ENCODE measurements around the gene EIF3B. TPM values are rescaled to one million over a fixed set of nuclear protein-coding genes. Genes with fewer than 3 reads are reported as not detected.
"Not testable (repeated sequence)": the region's sequence is repeated elsewhere in the genome, so short reads cannot be mapped to it uniquely, and the experiment has no call there.

The EIF3B gene
- total RNA-seq, 2 experiments from 2014 or later = 174 to 184 TPM

- peaks cover 6% of the 10 kb centered on the region for H3K4me1 Mint-ChIP-seq (ENCODE audit: low read depth)
- ATAC-seq (no peak), DNase-seq (no peak)
- no peak overlapping the region for H3K27ac Mint-ChIP-seq
- no peaks in the 10 kb centered on the region for H3K9me3 Mint-ChIP-seq (ENCODE audit: insufficient read depth)
- CTCF ChIA-PET = no interaction called here
- H3K27me3 Mint-ChIP-seq (ENCODE audit: low read depth) = no peaks in the 10 kb centered on the region
- H3K36me3 Mint-ChIP-seq (ENCODE audit: low read depth) = peaks cover 60% of the 10 kb centered on the region
- POLR2A ChIA-PET = no interaction called here
- H3K4me3 Mint-ChIP-seq = no peak overlapping the region
Measured at GRCh38 chr7:2379821-2380450, 25.3 kb downstream of the EIF3B start.

- Mint-ChIP-seq H3K36me3 (ENCODE audit: low read depth) (peaks cover 56% of the 10 kb centered on the region), H3K4me1 (ENCODE audit: low read depth) (peaks cover 6% of the 10 kb centered on the region), H3K9me3 (ENCODE audit: insufficient read depth) (no peaks in the 10 kb centered on the region), H3K27ac (no peak overlapping the region), H3K4me3 (no peak overlapping the region), H3K27me3 (ENCODE audit: low read depth) (no peaks in the 10 kb centered on the region)
- ATAC-seq (no peak), DNase-seq (no peak)
- POLR2A ChIA-PET = no interaction called here
- CTCF ChIA-PET = no interaction called here
Measured at GRCh38 chr7:2380461-2380860, 25.8 kb downstream of the EIF3B start.

- CTCF ChIA-PET = no interaction called here
- POLR2A ChIA-PET = no interaction called here
- peaks cover 6% of the 10 kb centered on the region for H3K4me1 Mint-ChIP-seq (ENCODE audit: low read depth)
- peaks cover 55% of the 10 kb centered on the region for H3K36me3 Mint-ChIP-seq (ENCODE audit: low read depth)
- H3K4me3 Mint-ChIP-seq = no peak overlapping the region
- no peak for ATAC-seq
- no peak for DNase-seq
- H3K9me3 Mint-ChIP-seq (ENCODE audit: insufficient read depth) = no peaks in the 10 kb centered on the region
- H3K27ac Mint-ChIP-seq = no peak overlapping the region
- H3K27me3 Mint-ChIP-seq (ENCODE audit: low read depth) = no peaks in the 10 kb centered on the region
Measured at GRCh38 chr7:2381227-2381626, 26.6 kb downstream of the EIF3B start.

- Mint-ChIP-seq H3K4me3 (no peak overlapping the region), H3K36me3 (ENCODE audit: low read depth) (peaks cover 47% of the 10 kb centered on the region), H3K4me1 (ENCODE audit: low read depth) (peaks cover 5% of the 10 kb centered on the region), H3K27me3 (ENCODE audit: low read depth) (no peaks in the 10 kb centered on the region), H3K27ac (no peak overlapping the region), H3K9me3 (ENCODE audit: insufficient read depth) (no peaks in the 10 kb centered on the region)
- ATAC-seq (no peak), DNase-seq (no peak)
- ChIA-PET CTCF (no interaction called here), POLR2A (no interaction called here)
Measured at GRCh38 chr7:2381881-2382509, 27.4 kb downstream of the EIF3B start.

GRCh38 chr7:2383543-2384274, 29.1 kb downstream of the EIF3B start:
- ATAC-seq (no peak), DNase-seq (no peak)
- Mint-ChIP-seq H3K4me3 (no peak overlapping the region), H3K9me3 (ENCODE audit: insufficient read depth) (no peaks in the 10 kb centered on the region), H3K4me1 (ENCODE audit: low read depth) (peaks cover 2% of the 10 kb centered on the region), H3K27me3 (ENCODE audit: low read depth) (no peaks in the 10 kb centered on the region), H3K27ac (no peak overlapping the region), H3K36me3 (ENCODE audit: low read depth) (peaks cover 35% of the 10 kb centered on the region)
- POLR2A ChIA-PET = interaction anchor here (0.6 to 0.8 kb wide), 2 partner anchors 134 to 1420 kb away, joined by 3 read pairs; no protein-coding TSS in a partner anchor
- CTCF ChIA-PET = interaction anchor here (0.6 to 1.4 kb wide), 4 partner anchors 22 to 87 kb away, joined by 3 to 13 read pairs (median 6); no protein-coding TSS in a partner anchor

- H3K27me3 Mint-ChIP-seq (ENCODE audit: low read depth) = no peaks in the 10 kb centered on the region
- H3K36me3 Mint-ChIP-seq (ENCODE audit: low read depth) = peaks cover 27% of the 10 kb centered on the region
- POLR2A ChIA-PET = interaction anchor here (0.7 kb wide), 1 partner anchor 30 kb away, joined by 3 read pairs; no protein-coding TSS in a partner anchor
- DNase-seq (peak; percentile 26), ATAC-seq (no peak)
- CTCF ChIA-PET = interaction anchor here (0.6 to 1.4 kb wide), 5 partner anchors 15 to 86 kb away, joined by 3 to 13 read pairs (median 6); no protein-coding TSS in a partner anchor
- H3K27ac Mint-ChIP-seq = no peak overlapping the region
- H3K4me3 Mint-ChIP-seq = no peak overlapping the region
- H3K9me3 Mint-ChIP-seq (ENCODE audit: insufficient read depth) = no peaks in the 10 kb centered on the region
- H3K4me1 Mint-ChIP-seq (ENCODE audit: low read depth) = peaks cover 2% of the 10 kb centered on the region
Measured at GRCh38 chr7:2384354-2385243, 30.0 kb downstream of the EIF3B start.

GRCh38 chr7:2386122-2386521, 31.5 kb downstream of the EIF3B start:
- not testable (repeated sequence) for ATAC-seq

GRCh38 chr7:2386964-2387669, 32.5 kb downstream of the EIF3B start:
- ChIA-PET CTCF (no interaction called here), POLR2A (no interaction called here)
- DNase-seq = no peak
- no peaks in the 10 kb centered on the region for H3K27me3 Mint-ChIP-seq (ENCODE audit: low read depth)
- peaks cover 8% of the 10 kb centered on the region for H3K36me3 Mint-ChIP-seq (ENCODE audit: low read depth)
- H3K9me3 Mint-ChIP-seq (ENCODE audit: insufficient read depth) = no peaks in the 10 kb centered on the region
- H3K27ac Mint-ChIP-seq = no peak overlapping the region
- no peak overlapping the region for H3K4me3 Mint-ChIP-seq
- no peak for ATAC-seq
- H3K4me1 Mint-ChIP-seq (ENCODE audit: low read depth) = peaks cover 2% of the 10 kb centered on the region

More at GRCh38 chr7:2386122-2386521, 31.5 kb downstream of the EIF3B start:
- POLR2A ChIA-PET; H3K27me3 Mint-ChIP-seq (ENCODE audit: low read depth); H3K4me3 Mint-ChIP-seq; DNase-seq; H3K27ac Mint-ChIP-seq; H3K9me3 Mint-ChIP-seq (ENCODE audit: insufficient read depth); H3K4me1 Mint-ChIP-seq (ENCODE audit: low read depth): not testable (repeated sequence)
- CTCF ChIA-PET = interaction anchor here (1.4 kb wide), 1 partner anchor 14 kb away, joined by 4 read pairs; no protein-coding TSS in a partner anchor
- H3K36me3 Mint-ChIP-seq (ENCODE audit: low read depth) = peaks cover 15% of the 10 kb centered on the region

- CTCF ChIA-PET = no interaction called here
Measured at GRCh38 chr7:2387897-2388636, 33.4 kb downstream of the EIF3B start.

GRCh38 chr7:2388637-2388954, 34.0 kb downstream of the EIF3B start:
- CTCF ChIA-PET = no interaction called here
- no peak for ATAC-seq
- no peak for DNase-seq
- H3K4me3 Mint-ChIP-seq = no peak overlapping the region
- H3K27me3 Mint-ChIP-seq (ENCODE audit: low read depth) = no peaks in the 10 kb centered on the region
- no peaks in the 10 kb centered on the region for H3K9me3 Mint-ChIP-seq (ENCODE audit: insufficient read depth)
- POLR2A ChIA-PET = no interaction called here
- peaks cover 4% of the 10 kb centered on the region for H3K4me1 Mint-ChIP-seq (ENCODE audit: low read depth)
- peaks cover 5% of the 10 kb centered on the region for H3K36me3 Mint-ChIP-seq (ENCODE audit: low read depth)
- H3K27ac Mint-ChIP-seq = no peak overlapping the region

More at GRCh38 chr7:2387897-2388636, 33.4 kb downstream of the EIF3B start:
- peaks cover 8% of the 10 kb centered on the region for H3K36me3 Mint-ChIP-seq (ENCODE audit: low read depth)
- H3K27ac Mint-ChIP-seq = no peak overlapping the region
- H3K4me3 Mint-ChIP-seq = no peak overlapping the region
- POLR2A ChIA-PET = no interaction called here
- ATAC-seq (no peak), DNase-seq (no peak)
- no peaks in the 10 kb centered on the region for H3K9me3 Mint-ChIP-seq (ENCODE audit: insufficient read depth)
- H3K4me1 Mint-ChIP-seq (ENCODE audit: low read depth) = peaks cover 4% of the 10 kb centered on the region
- H3K27me3 Mint-ChIP-seq (ENCODE audit: low read depth) = no peaks in the 10 kb centered on the region
